ENCODE data around the gene C1QTNF9. TPM values are rescaled to one million over a fixed set of nuclear protein-coding genes. Genes with fewer than 3 reads are reported as not detected.

The C1QTNF9 gene
- total RNA-seq, 2 experiments from 2014 or later = not detected

Other genes with a start within 250 kb of the C1QTNF9 start
- gene SPATA13, start 148.9 kb upstream of the C1QTNF9 start, total RNA-seq = 10 to 100 TPM; 50.3 to 50.8 TPM
- 10 to 100 TPM; 20.7 to 22.2 TPM for gene PARP4, start 203.2 kb downstream of the C1QTNF9 start, total RNA-seq